K562 (cell line): ENCODE results near the gene SKAP1. TPM values are rescaled to one million over a fixed set of nuclear protein-coding genes. Genes with fewer than 3 reads are reported as not detected.
A peak's percentile ranks its signal among the peaks of the same experiment; 100 is the strongest.

Source experiments
- CC2D1A ChIP-seq: fragments of 450-650 bp; IDR thresholded peaks from 2 replicates; pipeline ENCODE4 v1.6.1; 2017; ENCODE audit warnings: mild to moderate bottlenecking
- CHD1 ChIP-seq: fragments of 200-600 bp; sonication (generic); IDR thresholded peaks from one replicate; pipeline ENCODE4 v1.6.1; 2012; ENCODE audit warnings: mild to moderate bottlenecking, moderate library complexity, low read length, inconsistent platforms
- ELF4 ChIP-seq: fragments of 450-650 bp; formaldehyde crosslinking; IDR thresholded peaks from 2 replicates; pipeline ENCODE4 v1.4.0; 2022; ENCODE audit warnings: missing genetic modification characterization
- IRF2 ChIP-seq: sonication (generic); formaldehyde crosslinking; IDR thresholded peaks from 2 replicates; pipeline ENCODE4 v1.8.1; 2022; ENCODE audit warnings: mild to moderate bottlenecking, missing genetic modification reagents
- KAT8 ChIP-seq: fragments of 450-650 bp; IDR thresholded peaks from 2 replicates; pipeline ENCODE4 v1.6.1; 2016; ENCODE audit warnings: low read depth, mild to moderate bottlenecking
- MCM7 ChIP-seq, 2 experiments: fragments of 450-650 bp; IDR thresholded peaks; 2 replicates each; pipeline ENCODE4 v1.6.1; 2016 to 2018
- NR2C2 ChIP-seq, 2 experiments: fragments of 200-800 bp in 1 of 2; sonication (Bioruptor generic) in 1 of 2; sonication (generic) in 1 of 2; formaldehyde crosslinking in 1 of 2; IDR thresholded peaks; 2 replicates each; pipeline versions ENCODE4 v1.6.1 to v1.8.0; 2016 to 2022; ENCODE audit warnings: mild to moderate bottlenecking in 1 of 2, missing compliant biosample characterization in 1 of 2, missing genetic modification characterization in 1 of 2, missing genetic modification reagents in 1 of 2
- PHB2 ChIP-seq: fragments of 450-650 bp; IDR thresholded peaks from 2 replicates; pipeline ENCODE4 v1.6.1; 2017; ENCODE audit warnings: low read depth
- TGIF2 ChIP-seq: sonication (generic); formaldehyde crosslinking; IDR thresholded peaks from 2 replicates; pipeline ENCODE4 v1.8.1; 2022; ENCODE audit warnings: mild to moderate bottlenecking, missing genetic modification reagents, moderate library complexity
- U2AF1 ChIP-seq: fragments of 200-400 bp; formaldehyde crosslinking; optimal IDR thresholded peaks from 2 replicates; pipeline ENCODE3; 2017; ENCODE audit warnings: mild to moderate bottlenecking, low read depth, low read length, moderate library complexity
- ZNF780A ChIP-seq: fragments of 250-450 bp; sonication (Bioruptor Pico); IDR thresholded peaks from 2 replicates; pipeline ENCODE4 v1.5.0; 2021; ENCODE audit warnings: mild to moderate bottlenecking
- polyA plus RNA-seq, 8 experiments: library from polyadenylated mRNA; depleted of rRNA in 4 of 8; stranded (reverse) in 5 of 8; unstranded in 3 of 8; fragments of >200 nt; fragmentation: Nextera tagmentation in 2 of 8; fragmentation: Illumina TruSeq in 1 of 8; extraction: Ambion mirVana in 2 of 8; extraction: Trizol in 1 of 8; gene quantifications; 2 replicates each; pipeline versions ENCODE4 v1.2.1 to v1.2.3, GENCODE V29; 2011 to 2014; ENCODE audit warnings: inconsistent platforms in 1 of 8, missing spikeins in 1 of 8
- total RNA-seq, 7 experiments: library from RNA; depleted of rRNA in 6 of 7; stranded (reverse); fragments of >200 nt in 6 of 7; fragmentation: Illumina TruSeq in 2 of 7; extraction: Trizol in 2 of 7; gene quantifications; 2 replicates each; pipeline versions ENCODE4 v1.2.1 to v1.2.3, GENCODE V29; 2011 to 2021; ENCODE audit warnings: low replicate concordance in 1 of 7
- TF ChIP-seq, protein P1 (sequence below): IDR thresholded peaks from 2 replicates; pipeline ENCODE4 v1.6.1; 2012; ENCODE audit warnings: low read depth, low read length, improper control_type of control experiment, borderline replicate concordance
- TF ChIP-seq, protein P2 (sequence below): sonication (generic); IDR thresholded peaks from 2 replicates; pipeline ENCODE4 v1.6.1; 2016
- TF ChIP-seq, protein P3 (sequence below): fragments of 200-600 bp; sonication (generic); IDR thresholded peaks from one replicate; pipeline ENCODE4 v1.6.1; 2012; ENCODE audit warnings: mild to moderate bottlenecking, low read depth, low read length, inconsistent platforms

The SKAP1 gene
- total and polyA plus RNA-seq, 9 of the 15 experiments (the other 6 are each of a cell fraction or from before 2014, with no cell fraction given): 0.06 to 0.80 (median 0.10) TPM; not detected in 4

DNA sequence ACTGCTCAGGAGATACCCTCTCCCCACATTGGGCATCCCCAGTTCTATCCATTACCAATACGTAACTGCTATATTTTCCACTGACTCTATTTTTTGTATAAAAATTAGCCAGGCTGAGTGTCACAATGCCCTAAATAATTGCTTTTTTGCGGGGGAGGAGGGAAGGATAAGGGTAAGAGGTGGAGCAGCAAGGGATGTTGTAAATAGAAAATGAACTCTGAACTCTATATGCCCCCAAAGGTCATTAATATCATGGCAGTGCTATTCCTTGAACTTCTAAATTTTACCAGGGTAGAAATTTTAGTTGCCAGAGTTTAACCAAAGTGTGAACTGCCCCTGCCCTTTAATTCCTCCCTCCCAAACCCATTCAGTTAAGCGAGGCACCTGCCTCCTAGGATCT, 118.7 kb downstream of the SKAP1 start (continued):
- TF ChIP-seq MCM7 (IDR thresholded peaks at IDR 0.05) (no peak), PHB2 (no peak), NR2C2 (CRISPR knock-in tag; IDR thresholded peaks at IDR 0.05) (no peak), NR2C2 (tag; IDR thresholded peaks at IDR 0.05) (peak; percentile 69), CHD1 (no peak), TGIF2 (CRISPR knock-in tag) (no peak), CC2D1A (no peak), U2AF1 (no peak), ZNF780A (CRISPR knock-in tag) (no peak), KAT8 (no peak), ELF4 (no peak), IRF2 (CRISPR knock-in tag) (no peak)
- TF ChIP-seq, protein P1, sequence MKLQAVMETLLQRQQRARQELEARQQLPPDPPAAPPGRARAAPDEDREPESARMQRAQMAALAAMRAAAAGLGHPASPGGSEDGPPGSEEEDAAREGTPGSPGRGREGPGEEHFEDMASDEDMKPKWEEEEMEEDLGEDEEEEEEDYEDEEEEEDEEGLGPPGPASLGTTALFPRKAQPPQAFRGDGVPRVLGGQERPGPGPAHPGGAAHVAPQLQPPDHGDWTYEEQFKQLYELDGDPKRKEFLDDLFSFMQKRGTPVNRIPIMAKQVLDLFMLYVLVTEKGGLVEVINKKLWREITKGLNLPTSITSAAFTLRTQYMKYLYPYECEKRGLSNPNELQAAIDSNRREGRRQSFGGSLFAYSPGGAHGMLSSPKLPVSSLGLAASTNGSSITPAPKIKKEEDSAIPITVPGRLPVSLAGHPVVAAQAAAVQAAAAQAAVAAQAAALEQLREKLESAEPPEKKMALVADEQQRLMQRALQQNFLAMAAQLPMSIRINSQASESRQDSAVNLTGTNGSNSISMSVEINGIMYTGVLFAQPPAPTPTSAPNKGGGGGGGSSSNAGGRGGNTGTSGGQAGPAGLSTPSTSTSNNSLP: no peak
- TF ChIP-seq, protein P2, sequence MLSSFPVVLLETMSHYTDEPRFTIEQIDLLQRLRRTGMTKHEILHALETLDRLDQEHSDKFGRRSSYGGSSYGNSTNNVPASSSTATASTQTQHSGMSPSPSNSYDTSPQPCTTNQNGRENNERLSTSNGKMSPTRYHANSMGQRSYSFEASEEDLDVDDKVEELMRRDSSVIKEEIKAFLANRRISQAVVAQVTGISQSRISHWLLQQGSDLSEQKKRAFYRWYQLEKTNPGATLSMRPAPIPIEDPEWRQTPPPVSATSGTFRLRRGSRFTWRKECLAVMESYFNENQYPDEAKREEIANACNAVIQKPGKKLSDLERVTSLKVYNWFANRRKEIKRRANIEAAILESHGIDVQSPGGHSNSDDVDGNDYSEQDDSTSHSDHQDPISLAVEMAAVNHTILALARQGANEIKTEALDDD: no peak
- TF ChIP-seq, protein P3, sequence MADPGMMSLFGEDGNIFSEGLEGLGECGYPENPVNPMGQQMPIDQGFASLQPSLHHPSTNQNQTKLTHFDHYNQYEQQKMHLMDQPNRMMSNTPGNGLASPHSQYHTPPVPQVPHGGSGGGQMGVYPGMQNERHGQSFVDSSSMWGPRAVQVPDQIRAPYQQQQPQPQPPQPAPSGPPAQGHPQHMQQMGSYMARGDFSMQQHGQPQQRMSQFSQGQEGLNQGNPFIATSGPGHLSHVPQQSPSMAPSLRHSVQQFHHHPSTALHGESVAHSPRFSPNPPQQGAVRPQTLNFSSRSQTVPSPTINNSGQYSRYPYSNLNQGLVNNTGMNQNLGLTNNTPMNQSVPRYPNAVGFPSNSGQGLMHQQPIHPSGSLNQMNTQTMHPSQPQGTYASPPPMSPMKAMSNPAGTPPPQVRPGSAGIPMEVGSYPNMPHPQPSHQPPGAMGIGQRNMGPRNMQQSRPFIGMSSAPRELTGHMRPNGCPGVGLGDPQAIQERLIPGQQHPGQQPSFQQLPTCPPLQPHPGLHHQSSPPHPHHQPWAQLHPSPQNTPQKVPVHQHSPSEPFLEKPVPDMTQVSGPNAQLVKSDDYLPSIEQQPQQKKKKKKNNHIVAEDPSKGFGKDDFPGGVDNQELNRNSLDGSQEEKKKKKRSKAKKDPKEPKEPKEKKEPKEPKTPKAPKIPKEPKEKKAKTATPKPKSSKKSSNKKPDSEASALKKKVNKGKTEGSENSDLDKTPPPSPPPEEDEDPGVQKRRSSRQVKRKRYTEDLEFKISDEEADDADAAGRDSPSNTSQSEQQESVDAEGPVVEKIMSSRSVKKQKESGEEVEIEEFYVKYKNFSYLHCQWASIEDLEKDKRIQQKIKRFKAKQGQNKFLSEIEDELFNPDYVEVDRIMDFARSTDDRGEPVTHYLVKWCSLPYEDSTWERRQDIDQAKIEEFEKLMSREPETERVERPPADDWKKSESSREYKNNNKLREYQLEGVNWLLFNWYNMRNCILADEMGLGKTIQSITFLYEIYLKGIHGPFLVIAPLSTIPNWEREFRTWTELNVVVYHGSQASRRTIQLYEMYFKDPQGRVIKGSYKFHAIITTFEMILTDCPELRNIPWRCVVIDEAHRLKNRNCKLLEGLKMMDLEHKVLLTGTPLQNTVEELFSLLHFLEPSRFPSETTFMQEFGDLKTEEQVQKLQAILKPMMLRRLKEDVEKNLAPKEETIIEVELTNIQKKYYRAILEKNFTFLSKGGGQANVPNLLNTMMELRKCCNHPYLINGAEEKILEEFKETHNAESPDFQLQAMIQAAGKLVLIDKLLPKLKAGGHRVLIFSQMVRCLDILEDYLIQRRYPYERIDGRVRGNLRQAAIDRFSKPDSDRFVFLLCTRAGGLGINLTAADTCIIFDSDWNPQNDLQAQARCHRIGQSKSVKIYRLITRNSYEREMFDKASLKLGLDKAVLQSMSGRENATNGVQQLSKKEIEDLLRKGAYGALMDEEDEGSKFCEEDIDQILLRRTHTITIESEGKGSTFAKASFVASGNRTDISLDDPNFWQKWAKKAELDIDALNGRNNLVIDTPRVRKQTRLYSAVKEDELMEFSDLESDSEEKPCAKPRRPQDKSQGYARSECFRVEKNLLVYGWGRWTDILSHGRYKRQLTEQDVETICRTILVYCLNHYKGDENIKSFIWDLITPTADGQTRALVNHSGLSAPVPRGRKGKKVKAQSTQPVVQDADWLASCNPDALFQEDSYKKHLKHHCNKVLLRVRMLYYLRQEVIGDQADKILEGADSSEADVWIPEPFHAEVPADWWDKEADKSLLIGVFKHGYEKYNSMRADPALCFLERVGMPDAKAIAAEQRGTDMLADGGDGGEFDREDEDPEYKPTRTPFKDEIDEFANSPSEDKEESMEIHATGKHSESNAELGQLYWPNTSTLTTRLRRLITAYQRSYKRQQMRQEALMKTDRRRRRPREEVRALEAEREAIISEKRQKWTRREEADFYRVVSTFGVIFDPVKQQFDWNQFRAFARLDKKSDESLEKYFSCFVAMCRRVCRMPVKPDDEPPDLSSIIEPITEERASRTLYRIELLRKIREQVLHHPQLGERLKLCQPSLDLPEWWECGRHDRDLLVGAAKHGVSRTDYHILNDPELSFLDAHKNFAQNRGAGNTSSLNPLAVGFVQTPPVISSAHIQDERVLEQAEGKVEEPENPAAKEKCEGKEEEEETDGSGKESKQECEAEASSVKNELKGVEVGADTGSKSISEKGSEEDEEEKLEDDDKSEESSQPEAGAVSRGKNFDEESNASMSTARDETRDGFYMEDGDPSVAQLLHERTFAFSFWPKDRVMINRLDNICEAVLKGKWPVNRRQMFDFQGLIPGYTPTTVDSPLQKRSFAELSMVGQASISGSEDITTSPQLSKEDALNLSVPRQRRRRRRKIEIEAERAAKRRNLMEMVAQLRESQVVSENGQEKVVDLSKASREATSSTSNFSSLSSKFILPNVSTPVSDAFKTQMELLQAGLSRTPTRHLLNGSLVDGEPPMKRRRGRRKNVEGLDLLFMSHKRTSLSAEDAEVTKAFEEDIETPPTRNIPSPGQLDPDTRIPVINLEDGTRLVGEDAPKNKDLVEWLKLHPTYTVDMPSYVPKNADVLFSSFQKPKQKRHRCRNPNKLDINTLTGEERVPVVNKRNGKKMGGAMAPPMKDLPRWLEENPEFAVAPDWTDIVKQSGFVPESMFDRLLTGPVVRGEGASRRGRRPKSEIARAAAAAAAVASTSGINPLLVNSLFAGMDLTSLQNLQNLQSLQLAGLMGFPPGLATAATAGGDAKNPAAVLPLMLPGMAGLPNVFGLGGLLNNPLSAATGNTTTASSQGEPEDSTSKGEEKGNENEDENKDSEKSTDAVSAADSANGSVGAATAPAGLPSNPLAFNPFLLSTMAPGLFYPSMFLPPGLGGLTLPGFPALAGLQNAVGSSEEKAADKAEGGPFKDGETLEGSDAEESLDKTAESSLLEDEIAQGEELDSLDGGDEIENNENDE: no peak
